Keratinocyte (primary cell): ENCODE data around the gene POPDC2. TPM values are rescaled to one million over a fixed set of nuclear protein-coding genes. Genes with fewer than 3 reads are reported as not detected.

ENCODE experiments used
- DNase-seq: peaks from one replicate; pipeline ENCODE4 v3.0.0-alpha.2; 2011; ENCODE audit warnings: low read depth, missing footprints, low spot score
- FAIRE-seq: peaks from 2 replicates; lab custom pipeline; 2011; peaks lifted over from hg19 to GRCh38; lab: Jason Lieb, UNC
- H2AFZ ChIP-seq: 2 replicates; pipeline ENCODE4 v1.6.0; 2012; ENCODE audit warnings: low read length, control low read depth, inconsistent platforms; ENCODE audit not compliant: control insufficient read depth
- H3K27ac ChIP-seq: 2 replicates; pipeline ENCODE4 v1.5.1; 2011; ENCODE audit warnings: low read length; ENCODE audit not compliant: control insufficient read depth, insufficient read depth
- H3K27me3 ChIP-seq: 3 replicates; pipeline ENCODE4 v1.6.0; 2011; ENCODE audit warnings: low read length; ENCODE audit not compliant: control insufficient read depth, insufficient read depth; ENCODE audit errors: extremely low read depth
- H3K36me3 ChIP-seq, 2 experiments: 2 replicates in 1 of 2; 3 replicates in 1 of 2; pipeline ENCODE4 v1.5.1; 2011; ENCODE audit warnings: low read length in 2 of 2, mild to moderate bottlenecking in 1 of 2; ENCODE audit not compliant: control insufficient read depth in 2 of 2, insufficient read depth in 2 of 2; ENCODE audit errors: extremely low read depth in 1 of 2
- H3K4me1 ChIP-seq: 3 replicates; pipeline ENCODE4 v1.5.1; 2011; ENCODE audit warnings: low read length; ENCODE audit not compliant: control insufficient read depth, insufficient read depth; ENCODE audit errors: extremely low read depth
- H3K4me2 ChIP-seq: 3 replicates; pipeline ENCODE4 v1.6.0; 2011; ENCODE audit warnings: low read depth, low read length; ENCODE audit not compliant: control insufficient read depth, insufficient read depth; ENCODE audit errors: extremely low read depth
- H3K4me3 ChIP-seq, 3 experiments: fragments of 200-600 bp in 1 of 3; sonication (generic) in 1 of 3; 2 replicates in 2 of 3; 3 replicates in 1 of 3; pipeline ENCODE4 v1.5.1; 2011 to 2016; ENCODE audit warnings: low read length in 3 of 3, mild to moderate bottlenecking in 3 of 3, control low read depth in 2 of 3, inconsistent platforms in 1 of 3, low read depth in 1 of 3, mixed read lengths in 1 of 3, mixed run types in 1 of 3, moderate library complexity in 1 of 3; ENCODE audit not compliant: control insufficient read depth in 2 of 3, insufficient read depth in 2 of 3; ENCODE audit errors: extremely low read depth in 1 of 3
- H3K79me2 ChIP-seq: 2 replicates; pipeline ENCODE4 v1.6.0; 2012; ENCODE audit warnings: low read length; ENCODE audit not compliant: control insufficient read depth, insufficient read depth
- H3K9ac ChIP-seq: 3 replicates; pipeline ENCODE4 v1.6.0; 2011; ENCODE audit warnings: low read length; ENCODE audit not compliant: control insufficient read depth, insufficient read depth; ENCODE audit errors: extremely low read depth
- H3K9me1 ChIP-seq: 3 replicates; pipeline ENCODE4 v1.6.0; 2011; ENCODE audit warnings: low read length; ENCODE audit not compliant: control insufficient read depth, insufficient read depth; ENCODE audit errors: extremely low read depth
- H3K9me3 ChIP-seq: 2 replicates; pipeline ENCODE4 v1.5.1; 2012; ENCODE audit warnings: low read depth, low read length; ENCODE audit not compliant: control insufficient read depth
- H4K20me1 ChIP-seq: 3 replicates; pipeline ENCODE4 v1.6.0; 2011; ENCODE audit warnings: low read length; ENCODE audit not compliant: control insufficient read depth, insufficient read depth; ENCODE audit errors: extremely low read depth
- CTCF ChIP-seq, 3 experiments: IDR thresholded peaks in 1 of 3; conservative IDR thresholded peaks in 1 of 3; optimal IDR thresholded peaks in 1 of 3; 2 replicates in 2 of 3; 3 replicates in 1 of 3; pipeline versions ENCODE3 to v1.5.1; 2011; ENCODE audit warnings: low read length in 3 of 3, mild to moderate bottlenecking in 3 of 3, moderate library complexity in 2 of 3, control low read depth in 1 of 3, inconsistent platforms in 1 of 3; ENCODE audit not compliant: insufficient read depth in 2 of 3; ENCODE audit errors: extremely low read depth in 1 of 3
- EZH2 ChIP-seq: IDR thresholded peaks from one replicate; pipeline ENCODE4 v1.6.1; 2012; ENCODE audit warnings: inconsistent platforms, mild to moderate bottlenecking, low read length, moderate library complexity
- dilution Hi-C: fragments of 300-500 bp; cut with MboI; formaldehyde crosslinking; loops from one replicate; pipeline ENCODE4 v1.7.0; 2020; ENCODE audit warnings: low sequenced_read_pairs; ENCODE audit not compliant: extremely low pct_ligation_motif_present
- polyA plus RNA-seq, 5 experiments: library from polyadenylated mRNA; depleted of rRNA in 3 of 5; stranded (reverse) in 3 of 5; stranded (forward) in 1 of 5; unstranded in 1 of 5; fragments of >200 nt; gene quantifications; 1 replicate in 1 of 5; 2 replicates in 3 of 5; 3 replicates in 1 of 5; pipeline versions ENCODE4 v1.2.1 to v1.2.3, GENCODE V29; 2011 to 2012; ENCODE audit warnings: missing spikeins in 2 of 5, low read depth in 1 of 5, low replicate concordance in 1 of 5

Gene POPDC2
- polyA plus RNA-seq, 1 donor (not counting 4 experiments of a cell fraction or from before 2014, with no cell fraction given) = 0.87 TPM

GRCh38 chr3:119665954-119666559, 5.7 kb upstream of the POPDC2 start:
- FAIRE-seq = no peak
- Histone ChIP-seq H2AFZ (no peak overlapping the region), H3K4me2 (no peak overlapping the region), H3K27me3 (no peaks in the 10 kb centered on the region), H3K79me2 (no peaks in the 10 kb centered on the region), H3K9me3 (no peaks in the 10 kb centered on the region), H3K4me3 (no peak overlapping the region), H3K27ac (no peak overlapping the region), H3K9me1 (no peaks in the 10 kb centered on the region), H4K20me1 (no peaks in the 10 kb centered on the region), H3K9ac (no peak overlapping the region), H3K36me3 (peaks cover 3 to 5% of the 10 kb centered on the region in 2 experiments), H3K4me1 (no peaks in the 10 kb centered on the region)
- DNase-seq = no peak
- dilution Hi-C loops = no loop called here
- TF ChIP-seq EZH2 = no peak
- TF ChIP-seq CTCF (optimal IDR thresholded peaks at IDR 0.05 in 1 of 3, IDR thresholded peaks at IDR 0.05 in 1 of 3, conservative IDR thresholded peaks at IDR 0.05 in 1 of 3; ENCODE audit: extremely low read depth in 1 of 3, insufficient read depth in 2 of 3, low read length in 3 of 3) = no peak

GRCh38 chr3:119664850-119665379, 4.5 kb upstream of the POPDC2 start:
- no peaks in the 10 kb centered on the region for H3K9me3 ChIP-seq
- no peaks in the 10 kb centered on the region for H3K27me3 ChIP-seq
- no peaks in the 10 kb centered on the region for H3K9me1 ChIP-seq
- peaks cover 3% of the 10 kb centered on the region in 2 experiments for H3K36me3 ChIP-seq
- dilution Hi-C loops = no loop called here
- H3K4me1 ChIP-seq = no peaks in the 10 kb centered on the region
- no peak overlapping the region for H3K4me2 ChIP-seq
- TF ChIP-seq CTCF (optimal IDR thresholded peaks at IDR 0.05 in 1 of 3, IDR thresholded peaks at IDR 0.05 in 1 of 3, conservative IDR thresholded peaks at IDR 0.05 in 1 of 3; ENCODE audit: extremely low read depth in 1 of 3, insufficient read depth in 2 of 3, low read length in 3 of 3) (no peak), EZH2 (no peak)
- no peaks in the 10 kb centered on the region for H4K20me1 ChIP-seq
- no peaks in the 10 kb centered on the region for H3K79me2 ChIP-seq
- H3K9ac ChIP-seq = no peak overlapping the region
- no peak overlapping the region for H3K4me3 ChIP-seq
- DNase-seq (no peak), FAIRE-seq (no peak)
- no peak overlapping the region for H2AFZ ChIP-seq
- H3K27ac ChIP-seq = no peak overlapping the region
